ENCODE results near the gene TSPEAR.
"Not testable (repeated sequence)": the region's sequence is repeated elsewhere in the genome, so short reads cannot be mapped to it uniquely, and the experiment has no call there.

TSPEAR gene

GRCh38 chr21:44492567-44493385 lies 218.6 kb downstream of the TSPEAR start:
- no peak overlapping the region for H3K27ac Mint-ChIP-seq
- peaks cover 4% of the 10 kb centered on the region for H3K9me3 Mint-ChIP-seq (ENCODE audit: low read depth)
- no peak overlapping the region for H3K4me3 Mint-ChIP-seq
- no peaks in the 10 kb centered on the region for H3K4me1 Mint-ChIP-seq (ENCODE audit: low read depth)
- H3K36me3 Mint-ChIP-seq = peaks cover 2% of the 10 kb centered on the region
- peaks cover 2% of the 10 kb centered on the region for H3K27me3 Mint-ChIP-seq

GRCh38 chr21:44490816-44491215 lies 220.6 kb downstream of the TSPEAR start:
- Mint-ChIP-seq H3K27me3 (peaks cover 2% of the 10 kb centered on the region), H3K27ac (no peak overlapping the region), H3K4me3 (no peak overlapping the region), H3K36me3 (peaks cover 2% of the 10 kb centered on the region), H3K4me1 (ENCODE audit: low read depth) (peaks cover 5% of the 10 kb centered on the region), H3K9me3 (ENCODE audit: low read depth) (peaks cover 4% of the 10 kb centered on the region)

GRCh38 chr21:44490405-44490804 lies 221.0 kb downstream of the TSPEAR start:
- Mint-ChIP-seq H3K9me3 (ENCODE audit: low read depth) (peaks cover 4% of the 10 kb centered on the region), H3K4me3 (no peak overlapping the region), H3K36me3 (peaks cover 2% of the 10 kb centered on the region), H3K4me1 (ENCODE audit: low read depth) (peaks cover 7% of the 10 kb centered on the region), H3K27ac (no peak overlapping the region), H3K27me3 (peaks cover 2% of the 10 kb centered on the region)

- Mint-ChIP-seq H3K36me3 (peaks cover 2% of the 10 kb centered on the region), H3K4me1 (ENCODE audit: low read depth) (peaks cover 10% of the 10 kb centered on the region), H3K4me3 (no peak overlapping the region), H3K27me3 (peaks cover 2% of the 10 kb centered on the region), H3K27ac (no peak overlapping the region), H3K9me3 (ENCODE audit: low read depth) (peaks cover 4% of the 10 kb centered on the region)
Observed at GRCh38 chr21:44489962-44490361, 221.4 kb downstream of the TSPEAR start.

- peaks cover 2% of the 10 kb centered on the region for H3K27me3 Mint-ChIP-seq
- no peak overlapping the region for H3K27ac Mint-ChIP-seq
- H3K9me3 Mint-ChIP-seq (ENCODE audit: low read depth) = peaks cover 4% of the 10 kb centered on the region
- H3K36me3 Mint-ChIP-seq = no peaks in the 10 kb centered on the region
- H3K4me1 Mint-ChIP-seq (ENCODE audit: low read depth) = peaks cover 14% of the 10 kb centered on the region
- H3K4me3 Mint-ChIP-seq = no peak overlapping the region
Observed at GRCh38 chr21:44487831-44488230, 223.5 kb downstream of the TSPEAR start.

GRCh38 chr21:44486302-44486701 lies 225.1 kb downstream of the TSPEAR start:
- Mint-ChIP-seq H3K36me3 (no peaks in the 10 kb centered on the region), H3K27me3 (peaks cover 2% of the 10 kb centered on the region), H3K4me3 (peak overlapping the region; percentile 82), H3K9me3 (ENCODE audit: low read depth) (no peaks in the 10 kb centered on the region), H3K4me1 (ENCODE audit: low read depth) (peaks cover 14% of the 10 kb centered on the region), H3K27ac (no peak overlapping the region)

GRCh38 chr21:44485796-44486195 lies 225.6 kb downstream of the TSPEAR start:
- Mint-ChIP-seq H3K27me3 (peaks cover 2% of the 10 kb centered on the region), H3K4me3 (peak overlapping the region; percentile 82), H3K4me1 (ENCODE audit: low read depth) (peaks cover 14% of the 10 kb centered on the region), H3K9me3 (ENCODE audit: low read depth) (no peaks in the 10 kb centered on the region), H3K36me3 (no peaks in the 10 kb centered on the region), H3K27ac (no peak overlapping the region)

GRCh38 chr21:44485254-44485793 lies 226.0 kb downstream of the TSPEAR start:
- peak overlapping the region; percentile 28 for H3K27ac Mint-ChIP-seq

GRCh38 chr21:44484498-44485253 lies 226.7 kb downstream of the TSPEAR start:
- Mint-ChIP-seq H3K9me3 (ENCODE audit: low read depth) (no peaks in the 10 kb centered on the region), H3K27me3 (peaks cover 2% of the 10 kb centered on the region), H3K4me3 (peak overlapping the region; percentile 82), H3K4me1 (ENCODE audit: low read depth) (peaks cover 14% of the 10 kb centered on the region), H3K27ac (peak overlapping the region; percentile 28), H3K36me3 (no peaks in the 10 kb centered on the region)

More at GRCh38 chr21:44485254-44485793, 226.0 kb downstream of the TSPEAR start:
- no peaks in the 10 kb centered on the region for H3K36me3 Mint-ChIP-seq
- H3K4me3 Mint-ChIP-seq = peak overlapping the region; percentile 82
- H3K4me1 Mint-ChIP-seq (ENCODE audit: low read depth) = peaks cover 14% of the 10 kb centered on the region
- H3K9me3 Mint-ChIP-seq (ENCODE audit: low read depth) = no peaks in the 10 kb centered on the region
- peaks cover 2% of the 10 kb centered on the region for H3K27me3 Mint-ChIP-seq

- no peaks in the 10 kb centered on the region for H3K36me3 Mint-ChIP-seq
- H3K9me3 Mint-ChIP-seq (ENCODE audit: low read depth) = no peaks in the 10 kb centered on the region
- no peak overlapping the region for H3K4me3 Mint-ChIP-seq
- H3K27ac Mint-ChIP-seq = no peak overlapping the region
- H3K27me3 Mint-ChIP-seq = no peaks in the 10 kb centered on the region
- H3K4me1 Mint-ChIP-seq (ENCODE audit: low read depth) = peaks cover 19% of the 10 kb centered on the region
Observed at GRCh38 chr21:44483288-44484237, 227.8 kb downstream of the TSPEAR start.

- Mint-ChIP-seq H3K36me3 (no peaks in the 10 kb centered on the region), H3K27ac (no peak overlapping the region), H3K9me3 (ENCODE audit: low read depth) (no peaks in the 10 kb centered on the region), H3K4me1 (ENCODE audit: low read depth) (peaks cover 19% of the 10 kb centered on the region), H3K27me3 (no peaks in the 10 kb centered on the region), H3K4me3 (no peak overlapping the region)
Observed at GRCh38 chr21:44482581-44483287, 228.6 kb downstream of the TSPEAR start.

- no peaks in the 10 kb centered on the region for H3K27me3 Mint-ChIP-seq
Observed at GRCh38 chr21:44480200-44481053, 230.9 kb downstream of the TSPEAR start.

GRCh38 chr21:44479556-44480199 lies 231.7 kb downstream of the TSPEAR start:
- H3K27ac Mint-ChIP-seq, H3K27me3 Mint-ChIP-seq: not testable (repeated sequence)

More at GRCh38 chr21:44480200-44481053, 230.9 kb downstream of the TSPEAR start:
- H3K4me1 Mint-ChIP-seq (ENCODE audit: low read depth) = peaks cover 11% of the 10 kb centered on the region
- H3K27ac Mint-ChIP-seq = no peak overlapping the region
- no peaks in the 10 kb centered on the region for H3K36me3 Mint-ChIP-seq
- no peaks in the 10 kb centered on the region for H3K9me3 Mint-ChIP-seq (ENCODE audit: low read depth)
- no peak overlapping the region for H3K4me3 Mint-ChIP-seq

More at GRCh38 chr21:44479556-44480199, 231.7 kb downstream of the TSPEAR start:
- H3K9me3 Mint-ChIP-seq (ENCODE audit: low read depth); H3K4me3 Mint-ChIP-seq; H3K36me3 Mint-ChIP-seq; H3K4me1 Mint-ChIP-seq (ENCODE audit: low read depth): not testable (repeated sequence)

Data from activated naive CD8-positive, alpha-beta T cell (primary cell).